ENCODE data around the gene KIF5A.
"Not testable (repeated sequence)": the region's sequence is repeated elsewhere in the genome, so short reads cannot be mapped to it uniquely, and the experiment has no call there.

KIF5A gene

GRCh38 chr12:57585156-57585555, 35.3 kb downstream of the KIF5A start:
- FAIRE-seq, result no peak

GRCh38 chr12:57586128-57586527, 36.3 kb downstream of the KIF5A start:
- FAIRE-seq, result no peak

- no peak for FAIRE-seq
Observed at GRCh38 chr12:57586832-57587429, 37.1 kb downstream of the KIF5A start.

GRCh38 chr12:57588951-57589610, 39.2 kb downstream of the KIF5A start:
- not testable (repeated sequence) for FAIRE-seq

GRCh38 chr12:57590479-57590863, 40.6 kb downstream of the KIF5A start:
- FAIRE-seq, result no peak

- FAIRE-seq, result no peak
Observed at GRCh38 chr12:57590864-57591781, 41.3 kb downstream of the KIF5A start, which contains the start of gene PIP4K2C. TSS of gene PIP4K2C (plus strand) at chr12:57591192. CDS start at chr12:57591290, 98 bp downstream.

- no peak for FAIRE-seq
Observed at GRCh38 chr12:57591782-57592325, 42.0 kb downstream of the KIF5A start.

GRCh38 chr12:57592551-57593165, 42.8 kb downstream of the KIF5A start:
- FAIRE-seq, result no peak

GRCh38 chr12:57593187-57593586, 43.3 kb downstream of the KIF5A start:
- FAIRE-seq, result no peak

- no peak for FAIRE-seq
Observed at GRCh38 chr12:57600395-57600794, 50.6 kb downstream of the KIF5A start.

- FAIRE-seq, result no peak
Observed at GRCh38 chr12:57602544-57602943, 52.7 kb downstream of the KIF5A start.

- FAIRE-seq, result no peak
Observed at GRCh38 chr12:57603324-57603723, 53.5 kb downstream of the KIF5A start.

GRCh38 chr12:57603815-57604453, 54.1 kb downstream of the KIF5A start:
- FAIRE-seq, result peak; percentile 69

- FAIRE-seq, result no peak
Observed at GRCh38 chr12:57604454-57604991, 54.7 kb downstream of the KIF5A start, which contains the start of gene DTX3. TSS of gene DTX3 (plus strand) at chr12:57604824. CDS start at chr12:57606518, 1,694 bp downstream.

GRCh38 chr12:57604992-57605810, 55.4 kb downstream of the KIF5A start:
- FAIRE-seq, result no peak

GRCh38 chr12:57605811-57606311, 56.0 kb downstream of the KIF5A start:
- no peak for FAIRE-seq

GRCh38 chr12:57606399-57606798, 56.6 kb downstream of the KIF5A start:
- no peak for FAIRE-seq

GRCh38 chr12:57606821-57607220, 57.0 kb downstream of the KIF5A start:
- FAIRE-seq, result no peak

GRCh38 chr12:57607958-57608663, 58.3 kb downstream of the KIF5A start:
- FAIRE-seq, result no peak

Data from endometrium (tissue), 2 donors.